ENCODE results near the gene RIPK1.

RIPK1 gene

GRCh38 chr6:3159805-3160781, 91.8 kb downstream of the RIPK1 start:
- FAIRE-seq (no peak), DNase-seq (ENCODE audit: insufficient read length, low spot score) (no peak)

- no peak for FAIRE-seq
- no peak for DNase-seq (ENCODE audit: insufficient read length, low spot score)
Measured at GRCh38 chr6:3162067-3162497, 93.8 kb downstream of the RIPK1 start.

DNA sequence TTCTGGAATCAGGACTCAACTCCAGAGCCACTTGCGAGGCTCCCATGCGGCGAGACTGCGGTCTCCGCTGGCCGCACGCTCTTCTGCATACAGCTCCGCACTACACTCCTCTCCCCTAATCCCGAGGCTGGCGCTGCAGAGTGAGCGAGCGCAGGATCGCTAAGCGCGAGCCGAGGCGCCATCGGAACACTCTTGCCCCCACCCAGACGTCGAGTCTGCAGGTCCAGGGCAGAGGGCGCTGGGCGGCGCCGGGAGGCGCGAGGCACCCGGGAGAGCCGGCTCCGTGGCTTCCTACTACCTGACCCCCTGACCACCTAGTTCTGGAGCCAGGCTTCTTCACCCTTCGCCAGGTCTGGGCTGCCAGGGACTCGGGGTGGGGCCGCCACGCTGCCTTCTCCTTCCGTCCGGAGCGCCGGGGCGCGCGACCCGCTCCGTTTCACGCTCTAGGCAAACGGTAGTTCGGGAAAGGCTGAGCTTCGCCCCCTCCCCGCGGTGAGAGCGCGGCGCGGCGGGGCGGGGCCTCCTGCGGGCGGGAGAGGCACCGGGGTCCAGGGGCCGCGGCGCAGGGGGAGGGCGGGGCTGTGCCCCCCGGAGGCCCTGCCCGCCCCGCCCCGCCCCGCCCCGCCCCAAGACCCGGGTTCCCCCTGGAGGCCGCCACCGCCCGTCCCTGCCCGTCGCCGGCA, 94.4 kb downstream of the RIPK1 start:
- no peak for FAIRE-seq
- DNase-seq (ENCODE audit: insufficient read length, low spot score), result peak; percentile 86

GRCh38 chr6:3163248-3163594, 94.9 kb downstream of the RIPK1 start:
- no peak for DNase-seq (ENCODE audit: insufficient read length, low spot score)
- no peak for FAIRE-seq

DNA sequence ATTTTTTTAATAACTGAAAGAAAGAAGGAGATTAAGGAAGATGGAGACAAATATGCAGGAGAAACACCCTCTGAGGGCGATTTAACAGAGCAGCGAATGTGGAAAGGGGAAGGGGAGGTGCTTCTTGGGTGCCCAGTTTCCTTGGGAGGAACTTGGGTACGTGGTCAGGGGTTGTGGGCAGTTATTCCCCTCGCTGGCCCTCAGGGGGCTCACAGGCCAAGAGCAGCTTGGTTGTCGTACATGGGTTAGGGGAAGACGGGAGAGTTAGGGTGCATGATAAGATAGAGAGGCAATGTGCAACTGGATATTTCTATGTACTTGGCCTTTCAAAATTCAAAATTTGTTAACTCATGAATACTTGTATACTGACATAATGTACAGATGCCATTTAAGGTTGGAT, 96.1 kb downstream of the RIPK1 start:
- DNase-seq (ENCODE audit: insufficient read length, low spot score), result no peak

More for the DNA sequence above, 96.1 kb downstream of the RIPK1 start:
- no peak for FAIRE-seq

All from HTR-8/SVneo (cell line).